ENCODE data around the gene PER2.
A peak's percentile ranks its signal among the peaks of the same experiment; 100 is the strongest.

PER2 gene

GRCh38 chr2:238263204-238264071, 25.0 kb downstream of the PER2 start:
- DNase-seq: peak; percentile 56

GRCh38 chr2:238262496-238263122, 25.8 kb downstream of the PER2 start:
- no peak for DNase-seq

- no peak for DNase-seq
These were observed 26.6 kb downstream of the PER2 start for GRCh38 chr2:238261718-238262375.

GRCh38 chr2:238260883-238261282, 27.5 kb downstream of the PER2 start:
- DNase-seq: no peak

- no peak for DNase-seq
These were observed 29.1 kb downstream of the PER2 start for GRCh38 chr2:238259061-238260020.

GRCh38 chr2:238257786-238258700, 30.4 kb downstream of the PER2 start:
- no peak for DNase-seq

GRCh38 chr2:238256594-238257104, 31.8 kb downstream of the PER2 start:
- no peak for DNase-seq

GRCh38 chr2:238256111-238256510, 32.3 kb downstream of the PER2 start:
- no peak for DNase-seq

- DNase-seq: no peak
These were observed 32.8 kb downstream of the PER2 start for GRCh38 chr2:238255636-238256035.

GRCh38 chr2:238255151-238255551, 33.3 kb downstream of the PER2 start:
- no peak for DNase-seq

GRCh38 chr2:238254095-238254723, 34.2 kb downstream of the PER2 start:
- DNase-seq: no peak

- no peak for DNase-seq
These were observed 35.4 kb downstream of the PER2 start for GRCh38 chr2:238252766-238253630.

- DNase-seq: no peak
These were observed 36.4 kb downstream of the PER2 start for GRCh38 chr2:238251986-238252385.

- no peak for DNase-seq
These were observed 37.1 kb downstream of the PER2 start for GRCh38 chr2:238251331-238251730.

GRCh38 chr2:238250896-238251295, 37.5 kb downstream of the PER2 start:
- no peak for DNase-seq

GRCh38 chr2:238247841-238248453, 40.5 kb downstream of the PER2 start:
- no peak for DNase-seq

- no peak for DNase-seq
These were observed 41.2 kb downstream of the PER2 start for GRCh38 chr2:238247002-238247822.

- no peak for DNase-seq
These were observed 44.3 kb downstream of the PER2 start for GRCh38 chr2:238244151-238244550.
